HCT116 (cell line): Measurements from ENCODE around the gene SMAD7.

Experiments used
- ATF3 ChIP-seq: IDR thresholded peaks from 2 replicates; pipeline ENCODE4 v1.6.1; 2012
- CBX3 ChIP-seq: IDR thresholded peaks from 2 replicates; pipeline ENCODE4 v1.6.1; 2012; ENCODE audit warnings: low read depth
- CEBPB ChIP-seq: IDR thresholded peaks from 2 replicates; pipeline ENCODE4 v1.6.1; 2012; ENCODE audit warnings: low read depth
- EZH2 ChIP-seq: fragments of 200-600 bp; sonication (generic); IDR thresholded peaks from 2 replicates; pipeline ENCODE4 v1.6.1; 2017; ENCODE audit warnings: antibody characterized with exemption, mixed run types
- POLR2A ChIP-seq: IDR thresholded peaks from 2 replicates; pipeline ENCODE4 v1.7.0; 2011; ENCODE audit warnings: borderline replicate concordance; ENCODE audit not compliant: insufficient read depth, insufficient read length; ENCODE audit errors: extremely low read depth
- POLR2AphosphoS5 ChIP-seq: IDR thresholded peaks from 2 replicates; pipeline ENCODE4 v1.6.1; 2011; ENCODE audit warnings: mild to moderate bottlenecking, low read depth, low read length, moderate library complexity
- RAD21 ChIP-seq: IDR thresholded peaks from 2 replicates; pipeline ENCODE4 v1.6.1; 2012; ENCODE audit warnings: low read depth, mild to moderate bottlenecking
- SRF ChIP-seq: IDR thresholded peaks from 2 replicates; pipeline ENCODE4 v1.6.1; 2012; ENCODE audit warnings: low read depth
- TF ChIP-seq, protein P1 (sequence below), 3 experiments: fragments of 200-600 bp in 1 of 3; sonication (generic) in 1 of 3; IDR thresholded peaks in 2 of 3; conservative IDR thresholded peaks in 1 of 3; 2 replicates each; pipeline ENCODE4 v1.5.1; 2012 to 2017; ENCODE audit warnings: low read depth in 2 of 3, low read length in 2 of 3, antibody characterized with exemption in 1 of 3, borderline replicate concordance in 1 of 3, control low read depth in 1 of 3, mild to moderate bottlenecking in 1 of 3, mixed read lengths in 1 of 3, mixed run types in 1 of 3, moderate library complexity in 1 of 3; ENCODE audit not compliant: insufficient read depth in 1 of 3
- TF ChIP-seq, protein P2 (sequence below): IDR thresholded peaks from 2 replicates; pipeline ENCODE4 v1.6.1; 2012; ENCODE audit warnings: low read depth

- TF ChIP-seq, protein P1, sequence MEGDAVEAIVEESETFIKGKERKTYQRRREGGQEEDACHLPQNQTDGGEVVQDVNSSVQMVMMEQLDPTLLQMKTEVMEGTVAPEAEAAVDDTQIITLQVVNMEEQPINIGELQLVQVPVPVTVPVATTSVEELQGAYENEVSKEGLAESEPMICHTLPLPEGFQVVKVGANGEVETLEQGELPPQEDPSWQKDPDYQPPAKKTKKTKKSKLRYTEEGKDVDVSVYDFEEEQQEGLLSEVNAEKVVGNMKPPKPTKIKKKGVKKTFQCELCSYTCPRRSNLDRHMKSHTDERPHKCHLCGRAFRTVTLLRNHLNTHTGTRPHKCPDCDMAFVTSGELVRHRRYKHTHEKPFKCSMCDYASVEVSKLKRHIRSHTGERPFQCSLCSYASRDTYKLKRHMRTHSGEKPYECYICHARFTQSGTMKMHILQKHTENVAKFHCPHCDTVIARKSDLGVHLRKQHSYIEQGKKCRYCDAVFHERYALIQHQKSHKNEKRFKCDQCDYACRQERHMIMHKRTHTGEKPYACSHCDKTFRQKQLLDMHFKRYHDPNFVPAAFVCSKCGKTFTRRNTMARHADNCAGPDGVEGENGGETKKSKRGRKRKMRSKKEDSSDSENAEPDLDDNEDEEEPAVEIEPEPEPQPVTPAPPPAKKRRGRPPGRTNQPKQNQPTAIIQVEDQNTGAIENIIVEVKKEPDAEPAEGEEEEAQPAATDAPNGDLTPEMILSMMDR (IDR thresholded peaks at IDR 0.05 in 2 of 3, conservative IDR thresholded peaks at IDR 0.05 in 1 of 3; ENCODE audit: borderline replicate concordance in 1 of 3, insufficient read depth in 1 of 3, low read depth in 2 of 3, low read length in 2 of 3): no peak
- TF ChIP-seq POLR2AphosphoS5 (no peak), EZH2 (no peak), POLR2A (no peak), SRF (no peak), CEBPB (no peak), ATF3 (no peak), CBX3 (no peak), RAD21 (no peak)
- TF ChIP-seq, protein P2, sequence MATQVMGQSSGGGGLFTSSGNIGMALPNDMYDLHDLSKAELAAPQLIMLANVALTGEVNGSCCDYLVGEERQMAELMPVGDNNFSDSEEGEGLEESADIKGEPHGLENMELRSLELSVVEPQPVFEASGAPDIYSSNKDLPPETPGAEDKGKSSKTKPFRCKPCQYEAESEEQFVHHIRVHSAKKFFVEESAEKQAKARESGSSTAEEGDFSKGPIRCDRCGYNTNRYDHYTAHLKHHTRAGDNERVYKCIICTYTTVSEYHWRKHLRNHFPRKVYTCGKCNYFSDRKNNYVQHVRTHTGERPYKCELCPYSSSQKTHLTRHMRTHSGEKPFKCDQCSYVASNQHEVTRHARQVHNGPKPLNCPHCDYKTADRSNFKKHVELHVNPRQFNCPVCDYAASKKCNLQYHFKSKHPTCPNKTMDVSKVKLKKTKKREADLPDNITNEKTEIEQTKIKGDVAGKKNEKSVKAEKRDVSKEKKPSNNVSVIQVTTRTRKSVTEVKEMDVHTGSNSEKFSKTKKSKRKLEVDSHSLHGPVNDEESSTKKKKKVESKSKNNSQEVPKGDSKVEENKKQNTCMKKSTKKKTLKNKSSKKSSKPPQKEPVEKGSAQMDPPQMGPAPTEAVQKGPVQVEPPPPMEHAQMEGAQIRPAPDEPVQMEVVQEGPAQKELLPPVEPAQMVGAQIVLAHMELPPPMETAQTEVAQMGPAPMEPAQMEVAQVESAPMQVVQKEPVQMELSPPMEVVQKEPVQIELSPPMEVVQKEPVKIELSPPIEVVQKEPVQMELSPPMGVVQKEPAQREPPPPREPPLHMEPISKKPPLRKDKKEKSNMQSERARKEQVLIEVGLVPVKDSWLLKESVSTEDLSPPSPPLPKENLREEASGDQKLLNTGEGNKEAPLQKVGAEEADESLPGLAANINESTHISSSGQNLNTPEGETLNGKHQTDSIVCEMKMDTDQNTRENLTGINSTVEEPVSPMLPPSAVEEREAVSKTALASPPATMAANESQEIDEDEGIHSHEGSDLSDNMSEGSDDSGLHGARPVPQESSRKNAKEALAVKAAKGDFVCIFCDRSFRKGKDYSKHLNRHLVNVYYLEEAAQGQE: no peak
Measured at GRCh38 chr18:48904091-48904490, 46.7 kb downstream of the SMAD7 start.
